HUES64 (cell line): ENCODE measurements around the gene ABHD17B.

Experiments used
- H3K27ac ChIP-seq: 2 replicates; pipeline ENCODE4 v1.7.0; 2013; ENCODE audit warnings: low read depth, low read length, inconsistent platforms
- H3K27me3 ChIP-seq: 2 replicates; pipeline ENCODE4 v1.6.1; 2013; ENCODE audit warnings: mild to moderate bottlenecking, low read length; ENCODE audit not compliant: insufficient read depth
- H3K36me3 ChIP-seq: 2 replicates; pipeline ENCODE4 v1.6.1; 2013; ENCODE audit warnings: mild to moderate bottlenecking, low read length; ENCODE audit not compliant: insufficient read depth
- H3K4me1 ChIP-seq: 2 replicates; pipeline ENCODE4 v1.6.1; 2013; ENCODE audit warnings: mild to moderate bottlenecking, low read length, moderate library complexity; ENCODE audit not compliant: insufficient read depth
- H3K4me3 ChIP-seq: 2 replicates; pipeline ENCODE4 v1.5.1; 2013; ENCODE audit warnings: mild to moderate bottlenecking, low read length, moderate library complexity
- H3K9ac ChIP-seq: 2 replicates; pipeline ENCODE4 v1.6.1; 2013; ENCODE audit warnings: mild to moderate bottlenecking, low read depth, low read length
- H3K9me3 ChIP-seq: 2 replicates; pipeline ENCODE4 v1.6.1; 2013; ENCODE audit warnings: low read depth, low read length; ENCODE audit not compliant: insufficient read depth
- WGBS: fragments of 150-250, 120-280 bp; methylation state at CpG from one replicate; pipeline ENCODE4 v1.1.7; 2013; ENCODE audit warnings: missing lambda C conversion rate; 5-methylcytosine and 5-hydroxymethylcytosine counted together

ABHD17B gene

GRCh38 chr9:71891557-71892189 lies 19.3 kb downstream of the ABHD17B start:
- Histone ChIP-seq H3K4me1 (peaks cover 28% of the 10 kb centered on the region), H3K9ac (no peak overlapping the region), H3K27me3 (no peaks in the 10 kb centered on the region), H3K27ac (no peak overlapping the region), H3K4me3 (no peak overlapping the region), H3K36me3 (no peaks in the 10 kb centered on the region), H3K9me3 (no peaks in the 10 kb centered on the region)
- 90% methylated on average over 4 of the region's 4 CpGs for WGBS

GRCh38 chr9:71890042-71890679 lies 20.8 kb downstream of the ABHD17B start:
- Histone ChIP-seq H3K27ac (no peak overlapping the region), H3K36me3 (peaks cover 4% of the 10 kb centered on the region; the same call in 1 of the 2 replicates), H3K4me1 (peaks cover 15% of the 10 kb centered on the region), H3K9me3 (no peaks in the 10 kb centered on the region), H3K9ac (no peak overlapping the region), H3K27me3 (no peaks in the 10 kb centered on the region), H3K4me3 (no peak overlapping the region)
- 89% methylated on average over 3 of the region's 3 CpGs for WGBS

- Histone ChIP-seq H3K4me1 (peaks cover 15% of the 10 kb centered on the region), H3K36me3 (peaks cover 12% of the 10 kb centered on the region; the same call in 1 of the 2 replicates), H3K4me3 (no peak overlapping the region), H3K9me3 (peaks cover 7% of the 10 kb centered on the region; the same call in 1 of the 2 replicates), H3K27me3 (no peaks in the 10 kb centered on the region), H3K27ac (no peak overlapping the region), H3K9ac (no peak overlapping the region)
- 85% methylated on average over 1 of the region's 1 CpG for WGBS
Measured at GRCh38 chr9:71887362-71887761, 23.6 kb downstream of the ABHD17B start.

GRCh38 chr9:71886541-71886940 lies 24.5 kb downstream of the ABHD17B start:
- Histone ChIP-seq H3K9ac (no peak overlapping the region), H3K27me3 (no peaks in the 10 kb centered on the region), H3K36me3 (peaks cover 12% of the 10 kb centered on the region; the same call in 1 of the 2 replicates), H3K4me1 (peaks cover 10% of the 10 kb centered on the region), H3K27ac (no peak overlapping the region), H3K9me3 (peaks cover 7% of the 10 kb centered on the region; the same call in 1 of the 2 replicates), H3K4me3 (no peak overlapping the region)
- WGBS: 94% methylated on average over 9 of the region's 10 CpGs

GRCh38 chr9:71886015-71886414 lies 25.0 kb downstream of the ABHD17B start:
- no peaks in the 10 kb centered on the region for H3K27me3 ChIP-seq
- no peak overlapping the region for H3K27ac ChIP-seq
- no peak overlapping the region for H3K4me3 ChIP-seq
- peaks cover 7% of the 10 kb centered on the region for H3K4me1 ChIP-seq
- H3K36me3 ChIP-seq: peaks cover 12% of the 10 kb centered on the region; the same call in 1 of the 2 replicates
- H3K9ac ChIP-seq: no peak overlapping the region
- WGBS: 91% methylated on average over 1 of the region's 1 CpG
- peaks cover 7% of the 10 kb centered on the region; the same call in 1 of the 2 replicates for H3K9me3 ChIP-seq

- Histone ChIP-seq H3K27me3 (no peaks in the 10 kb centered on the region), H3K9ac (no peak overlapping the region), H3K27ac (no peak overlapping the region), H3K4me1 (peaks cover 5% of the 10 kb centered on the region; the same call in 1 of the 2 replicates), H3K36me3 (peaks cover 12% of the 10 kb centered on the region; the same call in 1 of the 2 replicates), H3K4me3 (no peak overlapping the region), H3K9me3 (peaks cover 7% of the 10 kb centered on the region; the same call in 1 of the 2 replicates)
- 100% methylated on average over 1 of the region's 2 CpGs for WGBS
Measured at GRCh38 chr9:71885467-71885866, 25.5 kb downstream of the ABHD17B start.

GRCh38 chr9:71884005-71884404 lies 27.0 kb downstream of the ABHD17B start:
- peaks cover 9% of the 10 kb centered on the region; the same call in 1 of the 2 replicates for H3K9me3 ChIP-seq
- H3K27me3 ChIP-seq: no peaks in the 10 kb centered on the region
- no peak overlapping the region for H3K27ac ChIP-seq
- peaks cover 12% of the 10 kb centered on the region; the same call in 1 of the 2 replicates for H3K36me3 ChIP-seq
- H3K4me3 ChIP-seq: no peak overlapping the region
- no peak overlapping the region for H3K9ac ChIP-seq
- H3K4me1 ChIP-seq: peaks cover 9% of the 10 kb centered on the region; the same call in 1 of the 2 replicates

GRCh38 chr9:71879644-71880174 lies 31.3 kb downstream of the ABHD17B start:
- peaks cover 10% of the 10 kb centered on the region for H3K36me3 ChIP-seq
- 94% methylated on average over 2 of the region's 2 CpGs for WGBS
- H3K27ac ChIP-seq: no peak overlapping the region
- no peak overlapping the region for H3K9ac ChIP-seq
- no peak overlapping the region for H3K4me3 ChIP-seq
- H3K9me3 ChIP-seq: peaks cover 11% of the 10 kb centered on the region; the same call in 1 of the 2 replicates
- H3K27me3 ChIP-seq: no peaks in the 10 kb centered on the region
- H3K4me1 ChIP-seq: peaks cover 8% of the 10 kb centered on the region; the same call in 1 of the 2 replicates

GRCh38 chr9:71878327-71879274 lies 32.4 kb downstream of the ABHD17B start:
- peaks cover 13% of the 10 kb centered on the region for H3K36me3 ChIP-seq
- peaks cover 3% of the 10 kb centered on the region; the same call in 1 of the 2 replicates for H3K9me3 ChIP-seq
- H3K4me3 ChIP-seq: no peak overlapping the region
- H3K4me1 ChIP-seq: peaks cover 8% of the 10 kb centered on the region; the same call in 1 of the 2 replicates
- 91% methylated on average over 2 of the region's 4 CpGs for WGBS
- H3K9ac ChIP-seq: no peak overlapping the region
- H3K27me3 ChIP-seq: no peaks in the 10 kb centered on the region
- no peak overlapping the region for H3K27ac ChIP-seq

- Histone ChIP-seq H3K36me3 (peaks cover 28% of the 10 kb centered on the region), H3K9ac (no peak overlapping the region), H3K27ac (no peak overlapping the region), H3K4me3 (no peak overlapping the region), H3K27me3 (no peaks in the 10 kb centered on the region), H3K4me1 (peaks cover 8% of the 10 kb centered on the region; the same call in 1 of the 2 replicates), H3K9me3 (peaks cover 3% of the 10 kb centered on the region; the same call in 1 of the 2 replicates)
Measured at GRCh38 chr9:71876829-71877228, 34.2 kb downstream of the ABHD17B start.
